AG10803 (cell line): ENCODE data around the gene GPATCH2L.

Experiments
- DNase-seq: peaks from one replicate; pipeline ENCODE4 v3.0.0; 2010; ENCODE audit warnings: low read depth
- H3K4me3 ChIP-seq: 2 replicates; pipeline ENCODE4 v1.5.1; 2011; ENCODE audit warnings: mild to moderate bottlenecking, low read length, control low read depth
- TF ChIP-seq, protein P1 (sequence below): conservative IDR thresholded peaks from 2 replicates; pipeline ENCODE4 v1.5.1; 2011; ENCODE audit warnings: mild to moderate bottlenecking, low read length, control low read depth, inconsistent platforms

Gene GPATCH2L

DNA sequence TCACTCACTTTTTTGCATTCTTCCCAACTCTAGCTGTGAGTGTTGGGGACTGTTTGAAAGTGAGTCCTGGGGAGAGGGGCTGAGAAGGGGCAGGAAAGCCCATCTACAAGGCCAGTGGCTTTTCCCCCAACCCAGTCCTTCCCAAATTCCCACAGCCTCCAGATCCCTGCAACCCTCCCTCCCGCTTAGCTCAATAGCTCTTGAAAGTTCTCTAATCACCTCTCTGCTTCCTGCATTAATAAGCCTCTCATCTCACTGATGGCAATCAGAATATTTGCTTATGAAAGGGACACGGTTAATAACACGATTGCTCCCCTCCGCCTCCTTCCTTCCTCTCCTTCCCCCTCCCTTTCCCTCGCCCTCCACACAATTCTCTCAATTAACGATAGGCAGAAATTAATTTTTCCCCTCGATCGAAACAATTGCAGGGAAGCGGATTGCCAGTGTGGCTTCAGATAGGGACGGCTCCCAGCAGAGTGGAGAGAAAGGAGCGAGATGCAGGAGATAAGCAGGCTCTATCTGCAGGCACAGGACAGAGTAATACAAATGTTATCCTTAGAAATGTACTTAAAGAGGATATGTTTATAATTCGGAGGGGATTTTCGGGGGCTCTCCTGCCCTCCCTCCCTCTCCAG is 15.1 kb upstream of the GPATCH2L start:
- TF ChIP-seq, protein P1, sequence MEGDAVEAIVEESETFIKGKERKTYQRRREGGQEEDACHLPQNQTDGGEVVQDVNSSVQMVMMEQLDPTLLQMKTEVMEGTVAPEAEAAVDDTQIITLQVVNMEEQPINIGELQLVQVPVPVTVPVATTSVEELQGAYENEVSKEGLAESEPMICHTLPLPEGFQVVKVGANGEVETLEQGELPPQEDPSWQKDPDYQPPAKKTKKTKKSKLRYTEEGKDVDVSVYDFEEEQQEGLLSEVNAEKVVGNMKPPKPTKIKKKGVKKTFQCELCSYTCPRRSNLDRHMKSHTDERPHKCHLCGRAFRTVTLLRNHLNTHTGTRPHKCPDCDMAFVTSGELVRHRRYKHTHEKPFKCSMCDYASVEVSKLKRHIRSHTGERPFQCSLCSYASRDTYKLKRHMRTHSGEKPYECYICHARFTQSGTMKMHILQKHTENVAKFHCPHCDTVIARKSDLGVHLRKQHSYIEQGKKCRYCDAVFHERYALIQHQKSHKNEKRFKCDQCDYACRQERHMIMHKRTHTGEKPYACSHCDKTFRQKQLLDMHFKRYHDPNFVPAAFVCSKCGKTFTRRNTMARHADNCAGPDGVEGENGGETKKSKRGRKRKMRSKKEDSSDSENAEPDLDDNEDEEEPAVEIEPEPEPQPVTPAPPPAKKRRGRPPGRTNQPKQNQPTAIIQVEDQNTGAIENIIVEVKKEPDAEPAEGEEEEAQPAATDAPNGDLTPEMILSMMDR = no peak
- H3K4me3 ChIP-seq = no peak overlapping the region
- no peak for DNase-seq

DNA sequence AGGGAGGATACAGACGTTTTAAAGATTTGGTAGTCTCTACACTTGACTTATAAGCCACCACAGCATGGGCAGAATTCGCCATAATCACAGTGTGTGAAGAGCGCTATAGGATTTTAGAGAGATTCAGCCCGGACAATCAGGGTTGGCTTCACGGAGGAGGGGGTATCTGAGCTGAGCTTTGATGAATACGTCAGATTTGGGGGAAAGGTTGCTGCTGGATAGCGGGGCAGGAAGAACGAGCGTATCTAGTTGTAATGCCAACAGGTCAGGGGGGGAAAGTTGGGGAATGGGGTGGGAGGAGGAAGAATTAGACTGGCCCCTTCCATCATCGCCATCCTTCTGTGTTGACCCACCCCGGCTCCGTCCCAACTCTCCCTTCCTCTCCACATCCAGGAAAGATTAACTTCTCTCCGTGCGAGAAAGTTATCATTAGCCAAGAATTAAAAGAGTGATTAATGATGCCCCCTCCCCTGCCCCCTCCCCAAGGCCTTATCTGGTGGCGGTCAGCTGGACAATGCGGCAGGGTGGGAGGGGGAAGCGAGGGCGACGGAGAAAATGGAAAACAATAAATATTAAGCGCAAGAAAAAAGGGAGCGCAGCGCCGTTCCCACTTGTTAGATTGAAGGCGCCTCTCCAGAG is 13.5 kb upstream of the GPATCH2L start:
- TF ChIP-seq, protein P1 = no peak
- no peak overlapping the region for H3K4me3 ChIP-seq
- DNase-seq = no peak

DNA sequence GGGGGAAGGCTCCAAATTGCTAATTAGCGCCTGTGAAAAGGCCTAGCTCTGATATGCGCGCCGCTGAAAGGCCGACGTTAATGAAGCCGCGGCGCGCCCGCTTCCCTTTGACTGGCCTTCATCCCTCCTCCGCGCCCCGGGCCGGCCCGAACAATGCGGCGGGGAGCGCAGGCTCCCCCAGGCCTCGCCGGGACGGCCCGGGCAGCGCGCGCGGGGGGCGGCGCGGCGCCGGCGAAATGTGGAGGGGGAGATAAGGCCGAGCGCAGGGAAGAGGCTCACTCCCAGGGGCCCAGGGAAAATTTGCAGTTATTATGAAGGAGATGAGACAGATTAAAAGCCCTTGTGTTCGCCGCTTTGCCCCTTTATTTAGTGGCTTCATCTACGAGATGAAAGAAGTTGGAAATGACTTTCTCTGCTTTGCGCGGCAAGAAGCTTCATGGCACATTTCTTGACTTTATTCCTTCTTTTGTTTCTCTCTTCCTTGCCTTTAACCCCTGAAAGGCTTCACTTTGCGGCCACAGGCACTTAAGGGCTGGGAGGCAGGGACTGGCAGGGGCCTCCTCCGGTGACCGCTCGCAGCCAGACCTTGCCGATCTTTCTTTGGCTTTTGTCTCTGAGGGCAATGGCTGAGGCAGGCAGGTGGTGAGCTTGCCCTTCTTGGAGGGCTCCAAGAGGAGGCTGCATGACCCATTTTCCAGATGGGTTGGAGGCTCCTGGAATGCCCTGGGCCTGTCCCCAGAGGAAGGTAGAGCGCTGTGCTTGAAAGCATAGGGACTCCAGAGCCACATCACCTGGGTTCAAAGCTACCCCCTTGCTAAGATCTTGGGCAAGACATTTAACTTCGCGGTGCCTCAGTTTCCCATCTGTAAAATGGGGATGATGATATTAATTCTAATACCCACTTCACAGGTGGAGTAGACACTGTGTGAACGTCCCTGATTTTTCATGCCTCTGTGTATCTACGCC is 12.7 kb upstream of the GPATCH2L start:
- DNase-seq = no peak
- no peak overlapping the region for H3K4me3 ChIP-seq

DNA sequence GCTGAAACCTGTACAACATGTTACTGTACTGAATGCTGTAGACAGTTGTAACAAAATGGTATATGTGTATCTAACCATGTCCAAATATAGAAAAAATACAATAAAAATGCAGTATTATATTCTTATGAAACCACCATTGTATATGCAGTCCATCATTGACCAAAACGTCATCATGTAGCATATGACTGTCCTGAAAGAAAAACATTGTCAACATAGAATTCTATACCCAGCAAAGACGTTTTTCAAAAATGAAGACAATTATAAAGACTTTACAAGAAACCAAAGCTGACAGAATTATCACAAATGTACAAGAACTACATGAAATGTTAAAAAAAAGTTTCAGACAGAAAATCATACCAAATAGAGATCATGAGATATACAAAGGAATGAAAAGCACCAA is 8.1 kb upstream of the GPATCH2L start:
- no peak overlapping the region for H3K4me3 ChIP-seq
- no peak for DNase-seq
- TF ChIP-seq, protein P1 = no peak

More for the DNA sequence above, 12.7 kb upstream of the GPATCH2L start:
- TF ChIP-seq, protein P1 = no peak

DNA sequence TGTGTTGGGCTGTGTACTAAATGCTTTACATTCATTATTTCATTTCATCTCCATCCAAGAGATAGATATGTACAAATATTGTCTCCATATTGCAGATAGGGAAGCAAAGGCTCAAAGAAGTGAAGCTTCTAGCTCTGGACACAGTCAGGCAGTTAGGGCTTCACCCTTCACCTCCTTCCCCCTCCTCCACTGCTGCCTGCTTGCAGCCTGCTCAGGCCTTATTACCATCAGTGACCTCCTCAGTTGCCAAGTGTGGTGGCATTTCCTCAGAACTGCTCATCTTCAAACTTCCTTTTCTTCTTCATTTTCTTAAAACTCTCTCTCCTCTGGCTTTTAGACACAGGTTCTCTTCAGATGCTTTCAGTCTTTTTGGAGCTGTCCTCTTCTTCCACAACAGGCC is 4.7 kb upstream of the GPATCH2L start:
- no peak for DNase-seq
- TF ChIP-seq, protein P1 = no peak
- no peak overlapping the region for H3K4me3 ChIP-seq

DNA sequence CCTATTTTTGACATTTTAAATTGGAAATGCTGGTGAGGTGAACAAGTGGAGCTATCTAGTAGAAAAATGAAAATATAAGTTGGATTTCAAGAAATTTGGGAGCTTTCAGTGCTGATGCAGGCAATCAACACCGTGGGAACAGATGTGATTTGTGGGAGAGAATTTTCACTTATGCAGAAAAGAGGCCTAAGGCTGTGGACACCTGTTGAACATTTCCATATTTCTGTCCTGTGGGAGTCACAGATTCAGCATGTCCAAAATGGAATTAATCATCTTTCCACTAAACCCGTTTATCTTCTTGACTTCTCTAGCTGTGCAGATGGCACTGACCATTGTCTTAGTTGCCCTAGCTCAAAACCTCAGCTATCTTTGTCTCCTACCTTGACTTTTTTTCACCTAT is 2.5 kb upstream of the GPATCH2L start:
- no peak overlapping the region for H3K4me3 ChIP-seq
- TF ChIP-seq, protein P1 = no peak
- no peak for DNase-seq
